CD14-positive monocyte (primary cell): ENCODE results near the gene MFSD2B. TPM values are rescaled to one million over a fixed set of nuclear protein-coding genes. Genes with fewer than 3 reads are reported as not detected.
A peak's percentile ranks its signal among the peaks of the same experiment; 100 is the strongest.

Source experiments
- DNase-seq, 3 donors: peaks; one replicate each; pipeline ENCODE4 v3.0.0-alpha.2; 2011 to 2022
- H2AFZ ChIP-seq: 2 replicates; pipeline ENCODE4 v1.6.0; 2012; ENCODE audit warnings: mild to moderate bottlenecking, low read depth, low read length, inconsistent platforms; ENCODE audit not compliant: insufficient read depth, poor library complexity, severe bottlenecking
- H3K27ac ChIP-seq, 2 donors: 1 replicate in 1 of 2; 2 replicates in 1 of 2; pipeline ENCODE4 v1.5.1; 2012 to 2013; ENCODE audit warnings: low read length in 2 of 2, control low read depth in 1 of 2, inconsistent platforms in 1 of 2, low read depth in 1 of 2, mild to moderate bottlenecking in 1 of 2
- H3K27me3 ChIP-seq, 2 donors: one replicate each; pipeline versions ENCODE4 v1.6.0 to v1.6.1; 2011 to 2013; ENCODE audit warnings: low read length in 2 of 2; ENCODE audit not compliant: control insufficient read depth in 2 of 2, insufficient read depth in 2 of 2
- H3K36me3 ChIP-seq, 2 donors: replicated peaks in 1 of 2; 1 replicate in 1 of 2; 2 replicates in 1 of 2; pipeline versions ENCODE4 v1.5.1 to v1.6.1; 2012 to 2013; ENCODE audit warnings: low read length in 2 of 2, control low read depth in 1 of 2, inconsistent platforms in 1 of 2, mild to moderate bottlenecking in 1 of 2; ENCODE audit not compliant: insufficient read depth in 2 of 2, control insufficient read depth in 1 of 2
- H3K4me1 ChIP-seq, 2 donors: 1 replicate in 1 of 2; 2 replicates in 1 of 2; pipeline versions ENCODE4 v1.5.1 to v1.6.1; 2012 to 2013; ENCODE audit warnings: low read length in 2 of 2, control low read depth in 1 of 2, inconsistent platforms in 1 of 2, mild to moderate bottlenecking in 1 of 2, moderate library complexity in 1 of 2; ENCODE audit not compliant: insufficient read depth in 2 of 2, control insufficient read depth in 1 of 2
- H3K4me2 ChIP-seq: replicated peaks from 2 replicates; pipeline ENCODE3; 2012; ENCODE audit warnings: low read length, moderate library complexity, mild to moderate bottlenecking; ENCODE audit not compliant: poor library complexity, severe bottlenecking; ENCODE audit errors: extremely low read depth
- H3K4me3 ChIP-seq, 3 experiments: fragments of 200-600 bp in 1 of 3; sonication (generic) in 1 of 3; replicated peaks in 1 of 3; 1 replicate in 2 of 3; 2 replicates in 1 of 3; pipeline ENCODE4 v1.5.1; 2011 to 2013; ENCODE audit warnings: low read length in 3 of 3, mild to moderate bottlenecking in 3 of 3, control low read depth in 2 of 3, low read depth in 2 of 3, inconsistent platforms in 1 of 3, moderate library complexity in 1 of 3
- H3K79me2 ChIP-seq: 2 replicates; pipeline ENCODE4 v1.6.0; 2012; ENCODE audit warnings: mild to moderate bottlenecking, control low read depth, inconsistent platforms, low read length, moderate library complexity; ENCODE audit not compliant: insufficient read depth
- H3K9ac ChIP-seq: 2 replicates; pipeline ENCODE4 v1.6.0; 2017; ENCODE audit warnings: low read length, mild to moderate bottlenecking; ENCODE audit not compliant: insufficient read depth, poor library complexity, severe bottlenecking
- H3K9me3 ChIP-seq, 2 donors: replicated peaks in 1 of 2; 1 replicate in 1 of 2; 2 replicates in 1 of 2; pipeline versions ENCODE4 v1.5.1 to v1.6.1; 2012 to 2013; ENCODE audit warnings: low read length in 2 of 2, control low read depth in 1 of 2; ENCODE audit not compliant: control insufficient read depth in 1 of 2, insufficient read depth in 1 of 2
- H4K20me1 ChIP-seq: 2 replicates; pipeline ENCODE4 v1.6.0; 2012; ENCODE audit warnings: mild to moderate bottlenecking, low read length, control low read depth, moderate library complexity; ENCODE audit not compliant: insufficient read depth
- H3K27ac Mint-ChIP-seq, 7 donors: one replicate each; pipeline ENCODE4 v1.8.0; 2020; ENCODE audit warnings: mild to moderate bottlenecking in 7 of 7, mixed read lengths in 7 of 7, moderate library complexity in 6 of 7, inconsistent platforms in 2 of 7
- H3K27me3 Mint-ChIP-seq, 3 donors: one replicate each; pipeline ENCODE4 v1.8.0; 2021 to 2022; ENCODE audit warnings: low read depth in 3 of 3, mild to moderate bottlenecking in 3 of 3, mixed read lengths in 3 of 3, moderate library complexity in 3 of 3, inconsistent platforms in 1 of 3
- H3K36me3 Mint-ChIP-seq, 2 donors: one replicate each; pipeline ENCODE4 v1.8.0; 2020; ENCODE audit warnings: mixed read lengths in 2 of 2, inconsistent platforms in 1 of 2, mild to moderate bottlenecking in 1 of 2
- H3K4me1 Mint-ChIP-seq: one replicate; pipeline ENCODE4 v1.8.0; 2020; ENCODE audit warnings: mild to moderate bottlenecking, mixed read lengths
- H3K4me3 Mint-ChIP-seq, 2 donors: one replicate each; pipeline ENCODE4 v1.8.0; 2020; ENCODE audit warnings: mild to moderate bottlenecking in 2 of 2, mixed read lengths in 2 of 2, moderate library complexity in 1 of 2
- H3K9me3 Mint-ChIP-seq, 7 donors: one replicate each; pipeline ENCODE4 v1.8.0; 2020 to 2022; ENCODE audit warnings: mixed read lengths in 7 of 7, mild to moderate bottlenecking in 6 of 7, moderate library complexity in 6 of 7, inconsistent platforms in 2 of 7
- CTCF ChIP-seq: fragments of 200-600 bp; IDR thresholded peaks from one replicate; pipeline ENCODE4 v1.8.0; 2022; ENCODE audit warnings: antibody characterized with exemption, mild to moderate bottlenecking
- WGBS: methylation state at CpG from one replicate; pipeline ENCODE4 v1.1.5; 2013; ENCODE audit warnings: missing lambda C conversion rate; ENCODE audit not compliant: insufficient coverage; 5-methylcytosine and 5-hydroxymethylcytosine counted together
- intact Hi-C, 2 donors: fragments of 100-400 bp; cut with micrococcal nuclease; formaldehyde crosslinking; loops; one replicate each; pipeline versions ENCODE4 v1.15.0 to v1.15.1; 2023
- polyA plus RNA-seq, 3 donors: library from polyadenylated mRNA; depleted of rRNA in 1 of 3; unstranded in 2 of 3; stranded (reverse) in 1 of 3; fragments of 300-500 nt in 2 of 3; fragments of >200 nt in 1 of 3; fragmentation: Illumina TruSeq in 2 of 3; gene quantifications; 1 replicate in 2 of 3; 2 replicates in 1 of 3; pipeline ENCODE4 v1.2.3, GENCODE V29; 2012 to 2021

The MFSD2B gene
- polyA plus RNA-seq, 3 donors, result 0.03 to 0.46 TPM; not detected in 1

- TF ChIP-seq CTCF, result no peak
- Histone ChIP-seq H4K20me1 (no peaks in the 10 kb centered on the region), H3K36me3 (no peaks in the 10 kb centered on the region), H3K9me3 (peaks cover 0 to 11% of the 10 kb centered on the region in 2 donors), H3K9ac (no peak overlapping the region), H2AFZ (no peak overlapping the region), H3K79me2 (no peaks in the 10 kb centered on the region), H3K4me1 (peaks cover 9 to 14% of the 10 kb centered on the region in 2 donors), H3K27ac (no peak overlapping the region), H3K4me3 (no peak overlapping the region), H3K27me3 (peaks cover 26 to 40% of the 10 kb centered on the region in 2 donors), H3K4me2 (no peak overlapping the region)
- peak overlapping the region in 1 of 2 donors; percentile 77 for H3K4me3 Mint-ChIP-seq
- WGBS, result 87% methylated on average over 11 of the region's 13 CpGs
- H3K4me1 Mint-ChIP-seq, result peaks cover 11% of the 10 kb centered on the region
- H3K36me3 Mint-ChIP-seq, result peaks cover 0 to 8% of the 10 kb centered on the region in 2 donors
- intact Hi-C loops, result no loop called here
- no peak for DNase-seq
- no peak overlapping the region for H3K27ac Mint-ChIP-seq
- H3K27me3 Mint-ChIP-seq, result peaks cover 37 to 52% (median 51%) of the 10 kb centered on the region in 3 donors
- H3K9me3 Mint-ChIP-seq, result peaks cover 0 to 17% (median 2%) of the 10 kb centered on the region in 7 donors
Observed at GRCh38 chr2:24008672-24009366, 1.1 kb upstream of the MFSD2B start.

DNA sequence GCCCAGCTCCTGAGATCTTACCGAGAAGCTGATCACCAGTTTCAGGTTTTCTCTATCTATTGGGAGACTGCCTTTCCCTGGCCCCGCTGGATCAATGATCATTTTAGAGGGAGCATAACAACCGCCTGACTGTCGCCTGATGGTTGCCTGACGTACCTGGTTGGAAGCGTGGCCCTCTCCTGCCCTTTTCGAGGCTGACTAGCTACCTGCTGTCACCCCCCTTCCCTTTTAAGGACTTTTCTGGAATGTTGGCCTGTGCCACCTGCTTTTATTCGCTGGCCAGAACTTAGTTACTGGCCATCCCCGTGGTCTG is 562 bp upstream of the MFSD2B start:
- H3K27me3 Mint-ChIP-seq, result peaks cover 37 to 52% (median 51%) of the 10 kb centered on the region in 3 donors
- intact Hi-C loops, result no loop called here
- WGBS, result 82% methylated on average over 9 of the region's 9 CpGs
- H2AFZ ChIP-seq, result no peak overlapping the region
- DNase-seq, result no peak
- H3K4me2 ChIP-seq, result peak overlapping the region; percentile 65
- H3K4me3 ChIP-seq, result no peak overlapping the region
- H3K27me3 ChIP-seq, result peaks cover 26 to 40% of the 10 kb centered on the region in 2 donors
- H3K4me3 Mint-ChIP-seq, result peak overlapping the region in 1 of 2 donors; percentile 77
- H3K9me3 ChIP-seq, result peaks cover 0 to 11% of the 10 kb centered on the region in 2 donors
- H3K27ac ChIP-seq, result no peak overlapping the region
- H3K4me1 ChIP-seq, result peaks cover 9 to 14% of the 10 kb centered on the region in 2 donors
- TF ChIP-seq CTCF, result no peak
- peaks cover 0 to 17% (median 2%) of the 10 kb centered on the region in 7 donors for H3K9me3 Mint-ChIP-seq
- peaks cover 11% of the 10 kb centered on the region for H3K4me1 Mint-ChIP-seq
- no peak overlapping the region for H3K9ac ChIP-seq
- no peaks in the 10 kb centered on the region for H4K20me1 ChIP-seq
- H3K36me3 ChIP-seq, result no peaks in the 10 kb centered on the region
- no peak overlapping the region for H3K27ac Mint-ChIP-seq
- H3K79me2 ChIP-seq, result no peaks in the 10 kb centered on the region
- peaks cover 0 to 8% of the 10 kb centered on the region in 2 donors for H3K36me3 Mint-ChIP-seq
